NCI-H510A treated with DMSO at 0.1 percent for 48 hours (cell line): ENCODE measurements around the gene SLC9A9.

ENCODE experiments used
- DNase-seq: peaks from one replicate; lab custom pipeline; 2025; lab: John Stamatoyannopoulos, UW

Gene SLC9A9

GRCh38 chr3:143843587-143843986 is 4.7 kb downstream of the SLC9A9 start:
- DNase-seq = no peak

DNA sequence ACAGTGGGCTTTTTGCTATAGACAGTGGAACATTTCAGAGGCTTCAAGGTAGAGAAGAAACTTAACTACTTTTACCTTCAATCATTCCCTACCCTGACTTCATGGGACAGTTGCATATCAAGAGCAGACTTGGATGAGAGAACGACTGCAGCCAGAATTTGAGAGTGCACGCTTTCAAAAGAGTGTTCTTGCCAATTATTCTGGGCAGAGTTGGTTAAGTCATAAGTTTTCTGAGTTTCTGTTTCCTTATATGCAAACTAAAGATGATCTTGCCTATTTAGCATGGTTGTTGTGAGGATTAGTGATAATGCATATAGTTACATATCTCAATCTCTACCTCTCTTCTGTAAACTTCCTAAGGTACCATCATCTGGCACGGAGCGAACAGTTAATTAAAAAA is 7.6 kb downstream of the SLC9A9 start:
- DNase-seq = no peak

DNA sequence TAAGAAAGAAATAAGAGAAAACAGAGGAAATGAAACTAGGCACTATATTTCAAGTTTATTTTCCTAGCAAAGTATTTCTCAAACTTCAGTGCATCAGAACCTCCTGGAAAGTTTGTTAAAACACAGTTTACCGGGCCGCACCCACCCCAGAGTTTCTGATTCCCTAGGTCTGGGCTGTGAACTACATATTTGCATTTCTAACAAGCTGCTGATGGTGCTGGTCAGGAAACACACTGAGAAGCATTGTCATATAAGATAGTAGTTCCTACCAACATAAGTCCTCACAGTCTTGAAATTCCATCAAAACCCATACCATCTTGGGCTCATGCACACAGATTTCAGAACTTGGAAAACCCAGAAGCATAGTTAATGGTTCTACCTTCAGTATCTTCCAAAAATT is 8.3 kb downstream of the SLC9A9 start:
- DNase-seq = no peak

- no peak for DNase-seq
These were observed 11.2 kb downstream of the SLC9A9 start for GRCh38 chr3:143837076-143837475.

DNA sequence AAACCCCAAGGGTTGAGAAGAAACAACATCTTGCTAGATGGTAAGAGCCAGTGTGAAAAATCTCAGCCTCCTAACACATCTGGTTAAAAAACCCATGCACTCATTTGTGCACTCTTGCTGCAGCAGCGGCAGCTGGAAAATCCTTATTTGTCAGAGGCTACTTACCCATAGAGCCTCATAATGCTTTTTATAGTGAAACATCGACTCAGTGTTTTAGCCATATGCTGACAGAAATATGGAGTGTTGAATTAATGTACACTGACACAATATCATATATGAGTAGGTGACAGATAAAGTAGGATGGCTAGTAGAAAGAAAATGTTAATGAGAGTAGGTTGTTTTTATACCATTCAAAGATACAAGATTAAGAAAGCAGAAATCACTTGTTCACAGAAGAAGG is 13.0 kb downstream of the SLC9A9 start:
- no peak for DNase-seq

DNA sequence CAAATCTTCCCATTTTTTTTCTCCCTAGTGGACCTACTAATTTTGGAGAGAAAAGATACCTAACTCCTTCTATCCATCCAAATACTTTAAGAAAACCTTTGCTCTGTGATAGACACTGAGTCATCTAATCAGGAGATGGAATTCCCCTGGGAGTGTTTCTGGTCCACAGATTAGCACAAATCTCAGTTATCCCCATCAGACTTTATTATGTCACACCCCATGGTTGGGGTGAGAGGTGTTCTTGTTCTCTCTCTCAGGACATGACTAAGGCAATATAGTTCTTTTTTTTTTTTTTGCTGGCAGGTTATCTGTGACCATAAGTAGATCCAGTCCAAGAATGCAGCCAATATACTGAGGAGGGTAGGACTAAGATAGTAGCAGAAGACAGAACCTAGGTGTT is 15.8 kb downstream of the SLC9A9 start:
- no peak for DNase-seq

DNA sequence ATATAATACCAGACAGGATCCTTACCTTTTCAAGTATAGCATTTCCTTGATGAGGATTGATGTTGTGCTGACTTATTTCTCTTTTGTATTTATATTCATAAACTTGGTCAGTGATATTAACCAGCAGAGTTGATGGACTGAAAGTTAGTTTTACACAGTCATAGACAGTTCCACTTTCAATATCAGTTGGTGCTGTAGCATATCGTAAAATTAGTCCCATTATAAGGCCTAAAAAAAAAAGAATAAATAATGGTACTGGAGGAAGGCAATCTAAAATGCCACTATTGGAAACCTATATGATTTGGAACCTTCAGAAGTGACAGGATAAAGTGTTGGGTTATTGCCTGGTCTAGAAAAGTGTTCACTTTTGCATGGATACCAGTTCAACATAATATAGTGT is 16.3 kb downstream of the SLC9A9 start:
- DNase-seq = no peak

GRCh38 chr3:143831208-143831607 is 17.1 kb downstream of the SLC9A9 start:
- no peak for DNase-seq

- no peak for DNase-seq
These were observed 17.5 kb downstream of the SLC9A9 start for GRCh38 chr3:143830786-143831185.

DNA sequence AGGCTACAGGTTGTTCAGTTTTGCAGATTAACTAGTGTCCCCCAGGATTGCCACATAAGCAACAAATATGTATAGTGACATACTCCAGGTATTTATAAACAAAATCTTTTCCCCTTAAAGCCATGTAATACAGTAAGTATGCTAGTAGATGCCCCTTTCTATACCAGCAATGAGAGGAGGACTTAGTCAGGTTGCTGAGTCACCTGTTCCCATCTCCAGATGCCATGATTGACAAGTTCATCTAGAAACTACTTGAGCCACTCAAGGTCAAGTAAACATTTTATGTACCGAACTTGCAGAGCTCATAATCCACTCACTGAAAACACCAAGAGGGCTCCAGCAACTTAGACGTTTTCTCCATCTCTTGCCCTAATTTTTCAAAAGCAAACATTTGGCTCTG is 18.2 kb downstream of the SLC9A9 start:
- no peak for DNase-seq

- DNase-seq = no peak
These were observed 20.8 kb downstream of the SLC9A9 start for GRCh38 chr3:143827425-143827824.

GRCh38 chr3:143826296-143826695 is 22.0 kb downstream of the SLC9A9 start:
- DNase-seq = no peak

DNA sequence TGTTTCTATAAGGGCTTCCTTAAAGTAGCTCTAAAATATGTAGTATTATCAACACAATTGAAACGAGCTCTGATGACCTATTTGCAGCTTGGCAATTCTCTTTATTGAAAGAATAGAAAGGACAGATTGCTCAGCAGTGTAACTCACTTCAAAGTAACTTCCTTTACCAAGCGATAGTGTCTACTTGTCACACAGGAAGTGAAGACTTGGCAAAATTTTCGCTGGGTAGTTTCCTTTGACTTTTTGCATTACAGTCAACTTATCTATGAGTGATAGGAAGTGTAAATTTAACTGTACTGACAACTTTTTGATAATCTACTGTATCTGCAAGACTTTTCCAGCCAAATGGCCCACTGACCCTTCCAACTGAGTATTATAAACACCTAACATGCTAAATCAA is 22.8 kb downstream of the SLC9A9 start:
- no peak for DNase-seq

- DNase-seq = no peak
These were observed 23.4 kb downstream of the SLC9A9 start for GRCh38 chr3:143824735-143825385.

GRCh38 chr3:143822798-143823197 is 25.5 kb downstream of the SLC9A9 start:
- no peak for DNase-seq

- DNase-seq = no peak
These were observed 25.9 kb downstream of the SLC9A9 start for GRCh38 chr3:143822374-143822773.

DNA sequence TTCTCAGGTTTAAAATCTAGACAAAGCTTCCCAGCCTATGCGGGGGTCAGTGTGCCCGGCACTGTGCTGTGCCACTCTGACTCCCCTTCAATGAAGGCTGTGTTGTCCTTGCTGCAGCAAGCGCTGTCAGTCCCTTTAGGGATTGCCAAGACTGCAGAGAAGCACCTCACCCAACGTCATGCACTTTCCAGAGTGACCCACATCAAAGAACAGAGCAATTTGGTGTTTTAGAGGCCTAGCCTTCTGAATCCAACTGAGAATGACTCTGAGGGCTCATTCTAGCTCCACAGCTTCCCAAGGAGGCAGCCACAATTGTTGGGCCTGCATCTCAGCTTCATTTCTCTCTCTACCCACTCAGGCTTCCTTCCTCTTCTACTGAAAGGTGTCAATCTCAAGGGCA is 26.4 kb downstream of the SLC9A9 start:
- no peak for DNase-seq

GRCh38 chr3:143820466-143821221 is 27.6 kb downstream of the SLC9A9 start:
- no peak for DNase-seq

- DNase-seq = no peak
These were observed 28.4 kb downstream of the SLC9A9 start for GRCh38 chr3:143819890-143820289.

GRCh38 chr3:143814443-143814889 is 33.8 kb downstream of the SLC9A9 start:
- no peak for DNase-seq

DNA sequence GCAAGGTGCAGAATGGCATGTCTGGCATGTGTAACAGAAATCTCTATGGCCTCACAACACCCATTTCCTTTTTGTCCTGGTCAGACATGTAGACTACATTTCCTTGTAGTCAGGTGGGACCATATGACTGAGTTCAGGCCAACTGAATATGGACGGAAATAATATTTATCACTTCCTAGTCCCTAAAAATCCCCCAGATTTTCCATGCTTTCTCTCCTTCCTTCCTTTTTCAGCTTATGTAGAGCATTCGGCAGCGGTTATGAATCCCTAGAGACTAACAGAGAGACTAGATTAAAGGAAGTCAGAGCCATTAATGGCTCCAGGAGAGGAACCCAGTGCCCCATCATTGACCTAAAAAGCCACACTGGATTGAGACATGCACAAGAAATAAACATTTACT is 35.8 kb downstream of the SLC9A9 start:
- DNase-seq = no peak

- DNase-seq = no peak
These were observed 36.7 kb downstream of the SLC9A9 start for GRCh38 chr3:143811602-143812001.

- no peak for DNase-seq
These were observed 37.4 kb downstream of the SLC9A9 start for GRCh38 chr3:143810953-143811265.
